ENCODE measurements around the gene MAFG. TPM values are rescaled to one million over a fixed set of nuclear protein-coding genes. Genes with fewer than 3 reads are reported as not detected.

The MAFG gene
- polyA plus RNA-seq, 1 of the 3 experiments (the other 2 are of a cell fraction): 38.7 TPM

DNA sequence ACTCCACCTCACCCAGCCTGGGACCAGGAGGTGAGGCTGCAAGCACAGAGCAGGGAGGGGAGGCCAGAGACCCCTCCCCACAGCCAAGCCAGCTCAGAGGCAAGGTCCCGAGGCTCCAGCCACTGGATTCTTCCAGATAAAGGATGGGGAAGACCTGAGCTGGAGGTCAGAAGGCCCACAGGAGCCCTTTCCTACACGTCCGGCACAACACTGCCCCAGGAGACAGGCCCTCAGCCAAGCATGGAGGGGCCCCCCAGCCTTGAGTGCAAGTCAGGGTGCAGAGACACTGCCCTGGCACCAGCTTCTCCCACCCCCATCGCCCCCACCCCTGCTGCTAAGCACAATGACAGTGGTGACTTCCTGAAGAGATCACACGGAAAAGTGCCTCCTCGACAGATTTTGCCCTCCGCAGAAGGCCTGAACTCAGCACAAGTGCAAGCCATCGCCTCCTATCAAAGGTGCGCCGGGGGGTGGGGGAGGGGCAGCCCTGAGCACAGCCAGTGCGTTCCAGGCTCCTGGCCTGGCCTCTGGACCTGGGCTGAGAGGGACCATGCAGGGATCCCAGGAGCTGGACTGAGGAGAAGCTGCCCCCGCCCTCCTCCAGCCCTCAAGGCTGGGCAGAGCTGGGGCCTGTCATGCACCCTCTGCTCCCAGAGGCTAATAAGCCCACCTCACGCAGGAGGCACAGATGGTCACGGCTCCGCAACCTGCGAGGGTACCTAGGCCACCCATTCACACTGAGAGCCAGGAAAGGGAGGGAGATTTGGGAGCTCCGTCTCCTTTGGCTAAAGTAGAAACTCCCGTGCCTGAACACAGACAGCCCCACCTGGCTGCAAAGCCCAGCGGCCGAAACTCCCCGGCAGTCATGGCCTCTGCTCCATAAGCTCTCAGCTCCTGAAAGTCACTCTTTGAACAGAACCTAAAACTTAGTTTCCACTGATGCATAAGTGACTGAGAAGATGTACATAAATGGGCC, 2.7 kb downstream of the MAFG start:
- Histone ChIP-seq H3F3A (replicated peaks; ENCODE audit: insufficient read depth) (peaks cover 11% of the 10 kb centered on the region), H3K36me3 (replicated peaks in 1 of 2; ENCODE audit: control insufficient read depth in 1 of 2, insufficient read depth in 2 of 2, low read length in 1 of 2) (peaks cover 9 to 29% of the 10 kb centered on the region in 2 experiments), H3K9me2 (no peaks in the 10 kb centered on the region), H3K4me3 (ENCODE audit: low read depth in 2 of 2, low read length in 1 of 2) (no peak overlapping the region), H3K4me1 (ENCODE audit: control insufficient read depth in 1 of 2, insufficient read depth in 2 of 2, low read depth in 1 of 2, low read length in 1 of 2) (peaks cover 20 to 31% of the 10 kb centered on the region in 2 experiments; a peak in 2 of 4 replicates), H2AFZ (ENCODE audit: low read depth) (no peak overlapping the region), H3K9ac (no peak overlapping the region), H3K27me3 (ENCODE audit: insufficient read depth) (no peaks in the 10 kb centered on the region), H4K20me1 (ENCODE audit: insufficient read depth) (peaks cover 60% of the 10 kb centered on the region), H3K27ac (ENCODE audit: low read depth in 2 of 2, low read length in 1 of 2) (peak overlapping the region in 1 of 2 experiments; percentile 30; a peak in 1 of 4 replicates), H3K4me2 (peak overlapping the region; percentile 6; the same call in 1 of the 2 replicates), H3K9me3 (no peaks in the 10 kb centered on the region), H3K79me2 (ENCODE audit: insufficient read depth) (peaks cover 73% of the 10 kb centered on the region)
- TF ChIP-seq, protein P1, sequence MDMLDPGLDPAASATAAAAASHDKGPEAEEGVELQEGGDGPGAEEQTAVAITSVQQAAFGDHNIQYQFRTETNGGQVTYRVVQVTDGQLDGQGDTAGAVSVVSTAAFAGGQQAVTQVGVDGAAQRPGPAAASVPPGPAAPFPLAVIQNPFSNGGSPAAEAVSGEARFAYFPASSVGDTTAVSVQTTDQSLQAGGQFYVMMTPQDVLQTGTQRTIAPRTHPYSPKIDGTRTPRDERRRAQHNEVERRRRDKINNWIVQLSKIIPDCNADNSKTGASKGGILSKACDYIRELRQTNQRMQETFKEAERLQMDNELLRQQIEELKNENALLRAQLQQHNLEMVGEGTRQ (IDR thresholded peaks at IDR 0.05; ENCODE audit: borderline replicate concordance, low read depth, low read length): no peak
- no peak for TF ChIP-seq RFX5 (IDR thresholded peaks at IDR 0.05; ENCODE audit: low read length)
- TF ChIP-seq CHD2 (IDR thresholded peaks at IDR 0.05; ENCODE audit: low read length, partially characterized antibody): no peak
- TF ChIP-seq ELF1 (IDR thresholded peaks at IDR 0.05): no peak
- TF ChIP-seq TCF12 (IDR thresholded peaks at IDR 0.05): no peak
- TF ChIP-seq, protein P2, sequence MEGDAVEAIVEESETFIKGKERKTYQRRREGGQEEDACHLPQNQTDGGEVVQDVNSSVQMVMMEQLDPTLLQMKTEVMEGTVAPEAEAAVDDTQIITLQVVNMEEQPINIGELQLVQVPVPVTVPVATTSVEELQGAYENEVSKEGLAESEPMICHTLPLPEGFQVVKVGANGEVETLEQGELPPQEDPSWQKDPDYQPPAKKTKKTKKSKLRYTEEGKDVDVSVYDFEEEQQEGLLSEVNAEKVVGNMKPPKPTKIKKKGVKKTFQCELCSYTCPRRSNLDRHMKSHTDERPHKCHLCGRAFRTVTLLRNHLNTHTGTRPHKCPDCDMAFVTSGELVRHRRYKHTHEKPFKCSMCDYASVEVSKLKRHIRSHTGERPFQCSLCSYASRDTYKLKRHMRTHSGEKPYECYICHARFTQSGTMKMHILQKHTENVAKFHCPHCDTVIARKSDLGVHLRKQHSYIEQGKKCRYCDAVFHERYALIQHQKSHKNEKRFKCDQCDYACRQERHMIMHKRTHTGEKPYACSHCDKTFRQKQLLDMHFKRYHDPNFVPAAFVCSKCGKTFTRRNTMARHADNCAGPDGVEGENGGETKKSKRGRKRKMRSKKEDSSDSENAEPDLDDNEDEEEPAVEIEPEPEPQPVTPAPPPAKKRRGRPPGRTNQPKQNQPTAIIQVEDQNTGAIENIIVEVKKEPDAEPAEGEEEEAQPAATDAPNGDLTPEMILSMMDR (IDR thresholded peaks at IDR 0.05): no peak
- no peak for TF ChIP-seq RCOR1 (IDR thresholded peaks at IDR 0.05; ENCODE audit: low read length)
- TF ChIP-seq, protein P3, sequence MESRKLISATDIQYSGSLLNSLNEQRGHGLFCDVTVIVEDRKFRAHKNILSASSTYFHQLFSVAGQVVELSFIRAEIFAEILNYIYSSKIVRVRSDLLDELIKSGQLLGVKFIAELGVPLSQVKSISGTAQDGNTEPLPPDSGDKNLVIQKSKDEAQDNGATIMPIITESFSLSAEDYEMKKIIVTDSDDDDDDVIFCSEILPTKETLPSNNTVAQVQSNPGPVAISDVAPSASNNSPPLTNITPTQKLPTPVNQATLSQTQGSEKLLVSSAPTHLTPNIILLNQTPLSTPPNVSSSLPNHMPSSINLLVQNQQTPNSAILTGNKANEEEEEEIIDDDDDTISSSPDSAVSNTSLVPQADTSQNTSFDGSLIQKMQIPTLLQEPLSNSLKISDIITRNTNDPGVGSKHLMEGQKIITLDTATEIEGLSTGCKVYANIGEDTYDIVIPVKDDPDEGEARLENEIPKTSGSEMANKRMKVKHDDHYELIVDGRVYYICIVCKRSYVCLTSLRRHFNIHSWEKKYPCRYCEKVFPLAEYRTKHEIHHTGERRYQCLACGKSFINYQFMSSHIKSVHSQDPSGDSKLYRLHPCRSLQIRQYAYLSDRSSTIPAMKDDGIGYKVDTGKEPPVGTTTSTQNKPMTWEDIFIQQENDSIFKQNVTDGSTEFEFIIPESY (IDR thresholded peaks at IDR 0.05; ENCODE audit: borderline replicate concordance, low read depth): no peak
- TF ChIP-seq POLR2AphosphoS5 (IDR thresholded peaks at IDR 0.05; ENCODE audit: low read depth, low read length): no peak
- no peak for TF ChIP-seq RXRA (IDR thresholded peaks at IDR 0.05; ENCODE audit: borderline replicate concordance, low read depth)
- no peak for TF ChIP-seq GABPA (IDR thresholded peaks at IDR 0.05; ENCODE audit: low read depth)
- no peak for TF ChIP-seq RAD21 (IDR thresholded peaks at IDR 0.05; ENCODE audit: low read length)
- TF ChIP-seq FOSL2 (IDR thresholded peaks at IDR 0.05; ENCODE audit: borderline replicate concordance, low read depth): no peak
- no peak for TF ChIP-seq MEF2A (IDR thresholded peaks at IDR 0.05; ENCODE audit: borderline replicate concordance, low read depth)
- TF ChIP-seq, protein P4, sequence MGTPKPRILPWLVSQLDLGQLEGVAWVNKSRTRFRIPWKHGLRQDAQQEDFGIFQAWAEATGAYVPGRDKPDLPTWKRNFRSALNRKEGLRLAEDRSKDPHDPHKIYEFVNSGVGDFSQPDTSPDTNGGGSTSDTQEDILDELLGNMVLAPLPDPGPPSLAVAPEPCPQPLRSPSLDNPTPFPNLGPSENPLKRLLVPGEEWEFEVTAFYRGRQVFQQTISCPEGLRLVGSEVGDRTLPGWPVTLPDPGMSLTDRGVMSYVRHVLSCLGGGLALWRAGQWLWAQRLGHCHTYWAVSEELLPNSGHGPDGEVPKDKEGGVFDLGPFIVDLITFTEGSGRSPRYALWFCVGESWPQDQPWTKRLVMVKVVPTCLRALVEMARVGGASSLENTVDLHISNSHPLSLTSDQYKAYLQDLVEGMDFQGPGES (IDR thresholded peaks at IDR 0.05; ENCODE audit: low read depth, low read length): no peak
- TF ChIP-seq NRF1 (IDR thresholded peaks at IDR 0.05; ENCODE audit: low read depth, low read length): no peak
- TF ChIP-seq YY1 (IDR thresholded peaks at IDR 0.05; ENCODE audit: low read depth): no peak
- TF ChIP-seq, protein P5, sequence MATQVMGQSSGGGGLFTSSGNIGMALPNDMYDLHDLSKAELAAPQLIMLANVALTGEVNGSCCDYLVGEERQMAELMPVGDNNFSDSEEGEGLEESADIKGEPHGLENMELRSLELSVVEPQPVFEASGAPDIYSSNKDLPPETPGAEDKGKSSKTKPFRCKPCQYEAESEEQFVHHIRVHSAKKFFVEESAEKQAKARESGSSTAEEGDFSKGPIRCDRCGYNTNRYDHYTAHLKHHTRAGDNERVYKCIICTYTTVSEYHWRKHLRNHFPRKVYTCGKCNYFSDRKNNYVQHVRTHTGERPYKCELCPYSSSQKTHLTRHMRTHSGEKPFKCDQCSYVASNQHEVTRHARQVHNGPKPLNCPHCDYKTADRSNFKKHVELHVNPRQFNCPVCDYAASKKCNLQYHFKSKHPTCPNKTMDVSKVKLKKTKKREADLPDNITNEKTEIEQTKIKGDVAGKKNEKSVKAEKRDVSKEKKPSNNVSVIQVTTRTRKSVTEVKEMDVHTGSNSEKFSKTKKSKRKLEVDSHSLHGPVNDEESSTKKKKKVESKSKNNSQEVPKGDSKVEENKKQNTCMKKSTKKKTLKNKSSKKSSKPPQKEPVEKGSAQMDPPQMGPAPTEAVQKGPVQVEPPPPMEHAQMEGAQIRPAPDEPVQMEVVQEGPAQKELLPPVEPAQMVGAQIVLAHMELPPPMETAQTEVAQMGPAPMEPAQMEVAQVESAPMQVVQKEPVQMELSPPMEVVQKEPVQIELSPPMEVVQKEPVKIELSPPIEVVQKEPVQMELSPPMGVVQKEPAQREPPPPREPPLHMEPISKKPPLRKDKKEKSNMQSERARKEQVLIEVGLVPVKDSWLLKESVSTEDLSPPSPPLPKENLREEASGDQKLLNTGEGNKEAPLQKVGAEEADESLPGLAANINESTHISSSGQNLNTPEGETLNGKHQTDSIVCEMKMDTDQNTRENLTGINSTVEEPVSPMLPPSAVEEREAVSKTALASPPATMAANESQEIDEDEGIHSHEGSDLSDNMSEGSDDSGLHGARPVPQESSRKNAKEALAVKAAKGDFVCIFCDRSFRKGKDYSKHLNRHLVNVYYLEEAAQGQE (IDR thresholded peaks at IDR 0.05; ENCODE audit: low read depth, low read length): no peak
- no peak for TF ChIP-seq MXI1 (IDR thresholded peaks at IDR 0.05; ENCODE audit: low read depth, low read length)
- 94% methylated on average over 16 of the region's 21 CpGs for WGBS (ENCODE audit: low lambda C conversion rate)
- no peak for DNase-seq
- ChIA-PET CTCF (interaction anchor here (1.2 to 11.7 kb wide), 10 partner anchors 9 to 113 kb away, joined by 3 to 107 read pairs (median 14); partner anchors contain the start of genes ARHGDIA, DCXR, NOTUM and PYCR1), POLR2A (interaction anchor here (1.0 to 1.7 kb wide), 2 partner anchors 12 to 54 kb away, joined by 3 to 8 read pairs; partner anchors contain the start of genes ARHGDIA and PYCR1)
